ENCODE data around the gene VSIR. TPM values are rescaled to one million over a fixed set of nuclear protein-coding genes. Genes with fewer than 3 reads are reported as not detected.

Gene VSIR
- total and polyA plus RNA-seq, 12 donors, result 36.6 to 112 (median 69.0) TPM

- WGBS, 2 donors, result 21 to 44% methylated on average over 10 of the region's 10 CpGs
- Histone ChIP-seq H3K4me3 (peak overlapping the region in 3 of 10 donors; percentile 5 to 95 (median 9)), H3K36me3 (peaks cover 0 to 54% (median 0%) of the 10 kb centered on the region in 9 donors), H3K27ac (peak overlapping the region; percentile 42 to 99 (median 98)), H3K9me3 (no peaks in the 10 kb centered on the region), H3K27me3 (no peaks in the 10 kb centered on the region), H3K4me1 (peaks cover 48 to 100% (median 100%) of the 10 kb centered on the region in 9 donors)
- intact Hi-C loops (cut with DNase I), result loop anchor here in 1 of 10 donors (1.0 kb wide), 1 partner anchor 21 kb away; no protein-coding TSS in a partner anchor
- TF ChIP-seq CTCF (IDR thresholded peaks at IDR 0.05), result no peak
- peak; percentile 25 to 67 (median 43) for ATAC-seq
- DNase-seq, result peak; percentile 86 to 89
Observed at GRCh38 chr10:71767420-71768035, 5.8 kb downstream of the VSIR start.

DNA sequence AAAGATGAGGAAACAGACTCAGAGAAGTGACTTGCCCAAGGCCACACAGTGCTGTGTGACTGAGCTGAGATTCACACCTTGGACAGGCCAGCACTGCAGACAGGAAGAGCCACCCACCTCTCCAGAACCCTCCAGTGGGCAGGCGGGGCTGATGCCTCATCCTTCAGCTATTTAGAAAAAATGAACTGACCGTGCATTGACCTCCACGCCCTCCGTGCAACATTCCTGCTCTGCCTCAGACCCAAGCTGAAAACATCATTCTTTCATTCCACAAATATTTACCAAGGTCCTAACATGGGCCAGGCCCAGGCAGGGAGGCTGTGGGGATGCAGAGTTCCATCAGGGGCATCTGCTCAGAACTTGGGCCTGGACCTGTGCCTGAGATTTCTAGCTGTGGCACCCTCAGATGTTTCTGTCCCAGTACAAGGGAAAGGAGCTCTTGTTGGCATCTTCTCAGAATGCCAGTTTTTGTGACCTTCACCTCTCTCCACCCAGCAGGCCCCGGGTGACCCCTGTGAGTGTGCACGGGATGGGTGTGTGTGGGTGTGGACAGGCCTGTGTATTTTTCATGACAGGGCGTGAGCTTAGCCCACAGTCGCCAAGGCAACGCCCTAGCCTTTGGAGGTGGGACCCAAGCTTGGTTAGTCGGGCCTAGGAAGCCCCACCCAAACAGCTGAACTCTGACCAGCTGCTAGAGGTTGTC, 6.5 kb downstream of the VSIR start:
- peaks cover 47 to 100% (median 100%) of the 10 kb centered on the region in 9 donors for H3K4me1 ChIP-seq
- peak overlapping the region in 3 of 10 donors; percentile 5 to 95 (median 9) for H3K4me3 ChIP-seq
- intact Hi-C loops (cut with DNase I), result loop anchor here in 1 of 10 donors (1.0 kb wide), 1 partner anchor 21 kb away; no protein-coding TSS in a partner anchor
- no peaks in the 10 kb centered on the region for H3K27me3 ChIP-seq
- H3K27ac ChIP-seq, result peak overlapping the region; percentile 42 to 99 (median 98)
- peaks cover 0 to 61% (median 0%) of the 10 kb centered on the region in 9 donors for H3K36me3 ChIP-seq
- TF ChIP-seq CTCF (IDR thresholded peaks at IDR 0.05), result no peak
- ATAC-seq, result peak; percentile 38 to 73 (median 67)
- DNase-seq, result peak; percentile 76 to 82
- no peaks in the 10 kb centered on the region for H3K9me3 ChIP-seq
- WGBS, 2 donors, result 22 to 37% methylated on average over 10 of the region's 10 CpGs

DNA sequence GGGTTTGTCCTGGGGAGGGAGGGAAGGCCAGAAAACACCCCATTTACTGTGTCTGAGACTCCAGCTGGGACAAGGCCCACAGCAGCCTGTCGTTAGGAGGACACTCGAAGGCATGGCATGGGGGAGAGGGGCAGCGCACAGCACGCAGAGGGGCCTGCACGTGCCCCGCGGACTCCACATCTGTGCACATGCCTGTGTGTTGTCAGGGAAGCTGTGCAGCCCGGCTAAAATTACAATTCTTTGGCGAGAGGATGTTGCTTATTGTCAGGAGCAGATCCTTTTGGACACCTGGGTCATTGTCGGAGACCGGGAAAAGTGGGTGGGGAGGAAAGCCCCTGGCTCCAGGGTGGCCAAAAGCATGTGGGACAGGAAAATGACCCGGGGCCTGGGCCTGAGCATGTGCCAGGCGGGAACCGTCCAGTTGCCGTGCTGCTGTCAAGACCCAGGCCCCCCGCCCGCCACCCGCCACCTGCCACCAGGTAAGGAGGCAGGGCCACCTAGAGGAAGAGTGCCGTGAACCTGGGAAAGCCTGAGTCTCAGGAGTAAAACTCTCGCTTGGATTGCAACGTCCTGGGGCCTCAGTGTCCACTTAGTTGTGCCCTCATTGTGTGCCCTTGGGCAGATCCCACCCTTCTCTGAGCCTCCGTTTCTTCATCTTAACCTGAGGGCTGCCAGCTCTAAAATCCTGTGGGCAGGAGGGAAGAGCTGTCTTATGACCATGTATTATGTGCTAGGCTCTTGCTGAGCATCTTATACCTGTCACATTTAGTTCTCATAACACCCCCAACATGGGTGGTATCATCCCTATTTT, 7.2 kb downstream of the VSIR start:
- WGBS, 2 donors, result 64 to 65% methylated on average over 22 of the region's 22 CpGs
- ATAC-seq (peak in 6 of 8 donors; percentile 1 to 16 (median 3)), DNase-seq (peak in 1 of 2 donors; percentile 38)
- H3K36me3 ChIP-seq, result peaks cover 0 to 68% (median 6%) of the 10 kb centered on the region in 9 donors
- peak overlapping the region in 1 of 10 donors; percentile 3 for H3K4me3 ChIP-seq
- TF ChIP-seq CTCF (IDR thresholded peaks at IDR 0.05), result no peak
- peaks cover 47 to 100% (median 100%) of the 10 kb centered on the region in 9 donors for H3K4me1 ChIP-seq
- no peaks in the 10 kb centered on the region for H3K27me3 ChIP-seq
- H3K9me3 ChIP-seq, result no peaks in the 10 kb centered on the region
- peak overlapping the region; percentile 31 to 99 (median 98) for H3K27ac ChIP-seq
- intact Hi-C loops (cut with DNase I), result no loop called here
